HG03045 (cell line): Measurements from ENCODE around the gene CCDC88A.
"Not testable (repeated sequence)": the region's sequence is repeated elsewhere in the genome, so short reads cannot be mapped to it uniquely, and the experiment has no call there.

Experiments used
- ATAC-seq: cut with Tn5 transposase; IDR thresholded peaks from one replicate; pipeline ENCODE4 v1.9.1; 2021; ENCODE audit warnings: mild to moderate bottlenecking, moderate library complexity; ENCODE audit not compliant: unreplicated experiment

Gene CCDC88A

DNA sequence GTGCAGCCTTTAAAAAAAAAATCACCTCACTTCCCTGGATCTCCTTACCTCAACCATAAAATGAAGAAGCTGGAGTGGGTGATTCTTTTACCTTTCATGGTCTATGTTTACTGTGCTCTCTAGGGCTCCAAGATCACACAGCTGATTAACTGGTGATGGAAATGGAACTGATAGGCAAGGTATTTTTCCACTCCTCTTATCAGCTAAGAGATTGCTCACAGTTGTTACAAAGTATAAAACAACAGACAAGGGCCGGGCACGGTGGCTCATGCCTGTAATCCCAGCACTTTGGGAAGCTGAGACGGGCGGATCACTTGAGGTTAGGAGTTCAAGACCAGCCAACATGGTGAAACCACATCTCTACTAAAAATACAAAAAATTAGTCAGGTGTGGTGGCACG lies 172.6 kb downstream of the CCDC88A start:
- ATAC-seq = no peak

- no peak for ATAC-seq
Measured at GRCh38 chr2:55245411-55245810, 174.2 kb downstream of the CCDC88A start.

GRCh38 chr2:55242617-55243016 lies 177.0 kb downstream of the CCDC88A start:
- no peak for ATAC-seq

DNA sequence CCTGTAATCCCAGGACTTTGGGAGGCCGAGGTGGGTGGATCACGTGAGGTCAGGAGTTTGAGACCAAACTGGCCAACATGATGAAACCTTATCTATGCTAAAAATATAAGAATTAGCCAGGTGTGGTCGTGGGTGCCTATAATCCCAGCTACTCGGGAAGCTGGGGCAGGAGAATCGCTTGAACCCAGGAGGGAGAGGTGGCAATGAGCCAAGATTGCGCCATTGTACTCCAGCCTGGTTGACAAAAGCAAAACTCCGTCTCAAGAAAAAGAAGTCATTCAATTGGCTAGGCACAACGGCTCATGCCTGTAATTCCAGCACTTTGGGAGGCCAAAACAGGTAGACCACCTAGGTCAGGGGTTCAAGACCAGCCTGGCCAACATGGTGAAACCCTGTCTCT lies 178.1 kb downstream of the CCDC88A start:
- ATAC-seq = not testable (repeated sequence)

- no peak for ATAC-seq
Measured at GRCh38 chr2:55239656-55240222, 179.9 kb downstream of the CCDC88A start.
